Sigmoid colon (tissue), 4 donors: ENCODE measurements around the gene CSH1.
"Not testable (repeated sequence)": the region's sequence is repeated elsewhere in the genome, so short reads cannot be mapped to it uniquely, and the experiment has no call there.

Experiments
- CTCF ChIP-seq, 4 experiments: fragments of 450-650 bp in 3 of 4; fragments of 200-600 bp in 1 of 4; IDR thresholded peaks; one replicate each; pipeline ENCODE4 v1.5.1; 2016 to 2019; ENCODE audit warnings: antibody characterized with exemption in 4 of 4, mild to moderate bottlenecking in 3 of 4, moderate library complexity in 2 of 4
- POLR2A ChIP-seq, 2 donors: fragments of 450-650 bp; IDR thresholded peaks; one replicate each; pipeline ENCODE4 v1.6.1; 2016; ENCODE audit warnings: antibody characterized with exemption in 2 of 2, mild to moderate bottlenecking in 2 of 2, moderate library complexity in 2 of 2
- POLR2AphosphoS5 ChIP-seq, 4 donors: sonication (generic); formaldehyde crosslinking; IDR thresholded peaks; one replicate each; pipeline ENCODE4 v1.6.1; 2017; ENCODE audit warnings: antibody characterized with exemption in 4 of 4

- not testable (repeated sequence) for TF ChIP-seq POLR2AphosphoS5, CTCF, POLR2A (IDR thresholded peaks at IDR 0.05)
Observed at GRCh38 chr17:63873577-63873976, 22.8 kb downstream of the CSH1 start, which contains the start of gene CSH2.
